T-helper 1 cell treated with Interleukin-12 subunit alpha and Interleukin-12 subunit beta and Interleukin-4 antibody, amounts not matched to agents 30 ng/mL and 1 ng/mL, for 36 hours (primary cell): Measurements from ENCODE around the gene AP1M2. TPM values are rescaled to one million over a fixed set of nuclear protein-coding genes. Genes with fewer than 3 reads are reported as not detected.

Experiments
- intact Hi-C: fragments of 100-400 bp; cut with micrococcal nuclease; formaldehyde crosslinking; loops from one replicate; pipeline ENCODE4 v1.15.1; 2024
- total RNA-seq: library from RNA; stranded (reverse); gene quantifications from 2 replicates; pipeline ENCODE4 v1.2.3, GENCODE V29; 2022

The AP1M2 gene
- total RNA-seq, 1 donor from 2014 or later = not detected

DNA sequence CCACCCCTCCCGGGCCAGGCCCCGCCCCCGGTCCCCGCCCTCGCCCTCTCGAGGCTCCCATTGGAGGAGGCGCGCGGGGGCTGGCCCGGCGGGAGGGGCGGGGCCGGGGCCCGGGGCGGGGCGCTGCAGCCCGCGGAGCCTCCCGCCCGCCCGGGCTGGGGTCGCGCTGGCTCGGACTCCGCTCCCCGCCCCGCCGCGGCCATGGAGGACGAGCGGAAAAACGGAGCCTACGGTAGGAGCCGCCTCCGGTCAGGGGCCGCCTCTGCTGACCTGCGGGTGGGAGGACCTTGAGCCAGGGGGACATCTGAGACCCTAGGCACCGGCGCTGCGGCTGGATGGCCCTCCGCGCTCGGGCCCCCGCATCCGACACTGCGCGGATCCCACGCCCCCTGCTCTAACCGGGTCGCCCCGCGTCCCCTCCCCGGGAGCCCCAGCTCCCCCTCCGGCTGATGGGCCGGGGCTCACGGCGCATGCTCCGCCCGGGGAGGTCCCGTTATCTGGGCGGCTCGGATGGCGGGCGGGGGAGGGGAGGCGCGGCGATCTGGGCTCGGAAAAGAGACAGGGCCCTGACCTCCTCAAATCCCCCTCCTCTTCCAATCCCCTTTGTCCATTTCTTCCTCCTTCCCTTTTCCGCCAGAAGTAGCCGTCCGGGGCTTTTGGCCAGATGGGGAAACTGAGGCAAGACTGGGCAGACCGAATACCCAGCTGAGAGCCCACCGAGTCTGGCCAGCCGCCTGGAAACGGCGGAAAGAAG, 15.4 kb upstream of the AP1M2 start:
- intact Hi-C loops = loop anchor here (1.0 to 2.0 kb wide), 4 partner anchors 7 to 92 kb away; no protein-coding TSS in a partner anchor

DNA sequence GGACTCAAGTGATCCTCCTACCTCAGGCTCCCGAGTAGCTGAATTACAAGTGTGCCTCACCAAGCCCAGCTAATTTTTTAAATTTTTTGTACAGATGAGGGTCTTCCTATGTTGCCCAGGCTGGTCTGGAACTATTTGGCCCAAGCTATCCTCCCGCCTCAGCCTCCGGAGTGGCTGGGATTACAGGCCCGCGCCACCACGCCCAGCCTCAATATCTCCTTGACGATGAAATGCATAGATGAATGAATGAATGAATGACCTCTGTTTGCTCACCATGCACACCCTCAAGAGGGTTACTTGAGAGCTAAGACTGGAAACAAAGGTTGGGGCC, 14.9 kb upstream of the AP1M2 start:
- intact Hi-C loops = loop anchor here (2.0 kb wide), 1 partner anchor 93 kb away; no protein-coding TSS in a partner anchor

DNA sequence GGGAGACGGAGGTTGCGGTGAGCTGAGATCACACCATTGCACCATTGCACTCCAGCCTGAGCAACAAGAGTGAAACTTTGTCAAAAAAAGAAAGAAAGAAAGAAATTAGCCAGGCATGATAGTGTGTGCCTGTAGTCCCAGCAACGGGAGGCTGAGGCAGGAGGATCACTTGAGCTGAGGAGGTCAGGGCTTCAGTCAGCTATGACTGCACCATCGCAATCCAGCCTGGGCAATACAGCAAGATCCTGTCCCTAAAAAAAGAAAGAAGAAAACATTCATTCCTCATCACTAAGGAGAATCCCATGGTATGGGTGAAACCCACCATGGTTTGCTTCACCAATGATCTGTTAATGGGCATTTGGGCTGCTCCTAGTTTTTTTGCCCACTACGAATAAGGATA, 13.0 kb upstream of the AP1M2 start:
- intact Hi-C loops = no loop called here

DNA sequence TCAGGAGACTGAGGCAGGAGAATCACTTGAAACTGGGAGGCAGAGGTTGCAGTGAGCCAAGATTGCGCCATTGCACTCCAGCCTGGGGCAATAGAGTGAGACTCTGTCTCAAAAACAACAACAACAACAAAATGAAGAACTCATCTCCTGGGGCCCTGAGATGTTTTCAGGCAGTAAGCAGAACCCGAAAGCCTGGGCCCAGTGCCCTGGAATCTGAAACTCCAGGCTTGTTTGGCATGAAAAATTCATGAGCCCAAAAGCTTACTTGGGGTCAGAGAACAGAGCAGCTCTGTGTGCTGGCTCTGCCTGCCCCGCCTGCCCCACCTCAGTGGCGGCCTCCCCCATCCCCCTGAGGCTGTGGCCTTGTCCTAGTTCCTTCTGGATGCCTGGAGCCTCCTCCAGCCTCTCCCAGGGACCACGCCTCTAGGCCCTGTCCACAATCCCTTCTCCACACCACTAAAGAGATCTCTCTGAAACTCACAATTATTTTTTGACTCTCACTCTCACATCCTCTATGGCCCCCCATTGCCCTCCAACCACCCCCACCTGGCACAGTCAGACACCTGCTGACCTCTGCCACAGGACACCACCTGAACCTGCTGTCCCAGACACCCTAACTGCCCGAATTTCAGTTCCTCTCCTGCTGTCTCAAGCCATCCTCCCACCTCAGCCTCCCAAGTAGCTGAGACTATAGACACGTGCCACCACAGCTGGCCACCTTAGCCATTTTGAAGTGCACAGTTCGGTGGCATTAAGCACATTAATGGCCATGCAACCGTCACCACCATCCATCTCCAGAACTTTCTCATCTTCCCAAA, 6.9 kb upstream of the AP1M2 start:
- intact Hi-C loops = no loop called here

DNA sequence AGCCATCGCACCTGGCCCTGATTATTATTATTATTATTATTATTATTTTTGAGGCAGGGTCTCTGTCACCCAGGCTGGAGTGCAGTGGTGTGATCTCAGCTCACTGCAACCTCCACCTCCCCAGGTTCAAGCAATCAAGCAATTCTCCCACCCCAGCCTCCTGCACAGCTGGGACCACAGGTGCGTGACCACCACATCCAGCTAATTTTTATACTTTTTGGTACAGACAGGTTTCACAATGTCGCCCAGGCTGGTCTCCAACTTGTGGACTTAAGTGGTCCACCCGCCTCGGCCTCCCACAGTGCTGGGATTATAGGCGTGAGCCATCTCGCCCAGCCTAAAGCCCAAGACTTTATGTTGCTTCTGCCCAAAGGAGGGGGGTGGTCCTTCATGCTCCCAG, 6.0 kb upstream of the AP1M2 start:
- intact Hi-C loops = no loop called here

DNA sequence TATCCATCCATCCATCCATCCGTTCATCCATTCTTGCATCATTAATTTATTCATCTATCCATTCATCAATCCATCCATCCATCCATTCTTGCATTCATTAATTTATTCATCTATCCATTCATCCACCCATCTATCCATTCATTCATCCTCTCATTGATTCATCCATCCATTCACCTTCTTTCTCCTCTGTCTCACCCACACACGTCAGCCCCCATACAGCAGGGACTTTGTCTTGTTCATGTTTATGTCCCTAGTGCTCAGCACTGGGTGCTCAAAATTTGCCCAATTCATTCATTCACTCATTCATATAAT, 683 bp upstream of the AP1M2 start:
- intact Hi-C loops = no loop called here

DNA sequence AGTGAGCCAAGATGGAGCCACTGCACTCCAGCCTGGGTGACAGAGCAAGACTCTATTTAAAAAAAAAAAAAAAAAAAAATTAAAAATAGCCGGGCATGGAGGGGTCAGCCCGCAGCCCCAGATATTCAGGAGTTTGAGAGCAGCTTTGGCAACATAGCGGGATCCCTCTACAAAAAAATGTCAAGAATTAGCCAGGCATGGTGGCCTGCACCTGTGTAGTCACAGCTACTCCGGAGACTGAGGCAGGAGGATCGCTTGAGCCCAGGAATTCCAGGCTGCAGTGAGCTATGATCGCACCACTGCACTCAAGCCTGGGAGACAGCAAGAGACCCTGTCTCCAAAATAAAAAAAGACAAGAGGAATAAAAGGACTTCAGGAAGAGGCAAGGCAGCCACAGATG, 716 bp downstream of the AP1M2 start:
- intact Hi-C loops = no loop called here

DNA sequence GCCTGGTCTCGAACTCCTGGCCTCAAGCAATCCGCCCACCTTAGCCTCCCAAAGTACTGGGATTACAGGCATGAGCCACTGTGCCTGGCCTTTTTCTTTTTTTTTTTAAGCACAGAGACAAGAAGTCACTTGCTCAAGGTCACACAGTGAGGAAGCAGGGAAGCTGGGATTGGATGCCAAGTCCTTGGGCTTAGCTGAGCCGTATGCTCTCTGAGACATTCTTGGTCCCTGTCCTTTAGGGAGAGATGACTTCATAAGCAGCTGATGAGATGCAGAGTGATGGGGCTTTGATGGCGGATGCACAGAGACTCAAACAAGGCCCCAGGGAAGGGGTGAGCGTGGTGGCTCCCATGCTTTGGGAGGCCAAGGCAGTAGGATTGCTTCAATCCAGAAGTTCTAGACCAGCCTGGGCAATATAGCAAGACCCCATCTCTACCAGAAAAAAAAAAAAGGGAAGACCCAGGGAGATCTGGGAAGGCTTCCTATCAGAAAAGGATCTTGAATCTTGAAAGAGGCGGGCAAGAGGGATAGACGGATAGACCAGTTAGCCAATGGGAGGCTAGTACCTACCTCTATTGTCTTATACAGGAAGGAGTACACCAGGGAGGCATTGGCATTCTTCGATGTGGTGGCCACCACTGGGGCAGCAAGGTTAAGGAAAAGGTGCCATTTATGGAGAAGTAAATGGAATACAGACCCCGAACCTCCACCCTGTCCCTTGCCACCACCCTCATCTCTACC, 3.9 kb downstream of the AP1M2 start:
- intact Hi-C loops = no loop called here

DNA sequence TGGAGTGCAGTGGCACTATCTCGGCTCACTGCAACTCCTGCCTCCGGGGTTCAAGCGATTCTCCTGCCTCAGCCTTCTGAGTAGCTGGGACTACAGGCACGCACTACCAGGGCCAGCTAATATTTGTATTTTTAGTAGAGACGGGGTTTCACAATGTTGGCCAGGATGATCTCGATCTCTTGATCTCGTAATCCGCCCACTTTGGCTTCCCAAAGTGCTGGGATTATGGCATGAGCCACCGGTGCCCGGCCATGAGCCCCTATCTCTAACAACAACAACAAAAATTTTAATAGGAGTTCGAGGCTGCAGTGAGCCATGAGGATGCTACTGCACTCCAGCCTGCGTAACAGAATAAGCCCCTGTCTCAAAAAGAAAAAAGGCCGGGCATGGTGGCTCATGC, 5.0 kb downstream of the AP1M2 start:
- intact Hi-C loops = no loop called here

DNA sequence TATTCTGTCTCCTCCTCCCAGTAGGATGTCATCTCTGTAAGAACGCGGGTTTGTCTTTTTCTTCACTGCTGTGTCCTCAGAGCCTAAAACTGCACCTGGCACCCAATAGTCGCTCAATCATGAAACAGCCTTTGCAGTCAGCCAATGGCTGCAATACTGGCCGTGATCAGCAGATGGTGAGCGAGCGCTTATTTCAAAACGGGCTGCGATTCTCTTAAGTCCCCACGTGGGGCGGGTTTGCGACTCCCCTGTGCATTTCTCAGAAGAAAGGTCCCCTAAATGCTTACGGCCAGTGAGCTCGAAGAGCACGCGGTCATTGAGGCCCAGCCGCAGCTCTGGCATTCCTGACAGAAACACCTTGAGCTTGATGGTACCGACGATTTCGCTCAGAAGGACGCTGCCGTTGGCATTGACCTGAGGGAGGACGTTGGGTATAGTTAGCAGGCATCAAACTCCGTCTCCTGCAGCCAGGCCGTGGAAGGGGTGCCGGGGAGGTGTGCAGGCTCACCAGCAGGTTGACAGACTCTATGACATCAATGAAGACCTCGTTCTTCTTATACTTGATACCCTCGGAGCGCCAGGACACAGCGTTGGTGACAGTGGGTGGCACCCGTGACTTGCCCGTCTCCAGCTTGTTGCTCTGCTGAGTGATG, 6.0 kb downstream of the AP1M2 start:
- intact Hi-C loops = loop anchor here (1.0 to 2.0 kb wide), 6 partner anchors 9 to 118 kb away; no protein-coding TSS in a partner anchor

DNA sequence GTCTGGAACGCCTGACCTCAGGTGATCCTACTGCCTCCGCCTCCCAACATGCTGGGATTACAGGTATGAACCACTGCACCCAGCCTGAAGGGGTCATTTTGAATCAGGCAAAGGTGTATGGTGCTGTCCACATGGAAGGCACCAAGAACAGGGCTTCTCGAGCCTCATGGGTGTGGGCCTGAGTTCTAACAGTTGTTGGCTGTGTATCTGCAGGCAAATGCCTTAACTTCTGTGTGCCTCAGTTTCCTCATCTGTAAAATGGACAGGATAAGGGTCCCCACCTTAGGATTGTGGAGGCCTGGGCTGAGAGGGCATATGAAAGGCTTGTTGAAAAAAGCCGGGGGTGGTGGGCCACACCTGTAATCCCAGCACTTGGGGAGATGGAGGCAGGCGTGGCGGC, 9.2 kb downstream of the AP1M2 start:
- intact Hi-C loops = no loop called here

DNA sequence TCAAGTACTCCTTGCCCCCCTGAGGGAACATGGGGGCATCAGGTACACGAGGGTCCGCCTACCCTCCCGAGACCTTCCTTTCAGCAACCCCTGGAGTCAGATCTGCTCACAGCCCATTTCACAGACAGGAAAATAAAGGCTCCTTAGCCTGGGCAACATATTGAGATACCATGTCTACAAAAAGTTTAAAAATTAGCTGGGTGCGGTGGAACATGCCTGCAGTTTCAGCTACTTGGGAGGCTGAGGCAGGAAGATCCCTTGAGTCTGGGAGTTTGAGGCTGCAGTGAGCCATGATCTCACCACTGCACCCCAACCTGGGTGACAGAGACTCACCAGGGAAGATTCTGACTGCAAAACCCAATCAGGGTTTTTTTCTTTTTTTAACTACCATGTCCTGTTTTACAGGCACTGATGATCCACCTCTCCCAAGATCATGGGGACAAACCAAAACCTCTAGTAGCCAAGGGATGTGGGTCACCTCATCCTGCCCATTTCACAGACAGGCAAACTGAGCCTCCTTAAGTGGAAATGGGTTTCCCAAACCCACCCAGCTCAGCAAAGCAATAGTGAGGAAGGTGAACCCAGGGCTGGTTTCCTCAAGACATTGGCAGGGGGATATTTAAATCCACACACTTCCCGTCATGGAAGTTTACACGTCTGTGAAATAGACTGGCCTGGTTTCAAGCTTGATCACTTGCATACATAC, 11.9 kb downstream of the AP1M2 start:
- intact Hi-C loops = no loop called here

DNA sequence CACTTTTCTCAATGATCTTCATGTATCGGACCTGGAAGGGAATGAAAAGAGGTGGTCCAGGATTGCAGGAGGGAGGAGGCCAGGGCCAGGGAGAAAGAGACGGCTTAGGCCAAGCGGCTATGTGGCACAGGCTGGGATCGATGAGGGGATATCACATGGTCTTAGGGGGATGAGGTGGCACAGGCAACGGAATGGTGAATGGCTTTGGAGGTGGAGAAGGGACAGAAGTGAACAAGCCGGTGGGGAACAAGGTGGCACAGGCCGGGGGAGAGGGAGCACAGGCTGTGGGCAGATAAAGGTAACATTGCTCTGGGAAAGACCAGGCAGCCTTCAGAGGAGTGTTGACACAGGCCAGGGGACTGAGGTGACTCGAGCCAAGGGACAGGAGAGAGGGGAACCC, 12.7 kb downstream of the AP1M2 start:
- intact Hi-C loops = no loop called here

DNA sequence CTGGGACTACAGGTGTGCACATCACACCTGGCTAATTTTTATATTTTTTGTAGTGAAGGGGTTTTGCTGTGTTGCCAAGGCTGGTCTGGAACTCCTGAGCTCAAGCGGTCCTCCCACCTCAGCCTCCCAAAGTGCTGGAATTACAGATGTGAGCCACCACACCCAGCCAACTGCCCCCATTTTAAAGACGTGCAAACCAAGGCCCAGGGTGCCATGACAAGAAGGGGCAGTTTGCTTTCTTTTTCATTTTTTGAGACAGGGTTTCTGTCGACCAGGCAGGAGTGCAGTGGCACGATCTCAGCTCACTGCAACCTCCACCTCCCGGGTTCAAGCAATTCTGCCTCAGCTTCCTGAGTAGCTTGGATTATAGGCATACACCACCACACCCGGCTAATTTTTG, 13.3 kb downstream of the AP1M2 start:
- intact Hi-C loops = loop anchor here (2.0 kb wide), 2 partner anchors 71 to 125 kb away; no protein-coding TSS in a partner anchor

DNA sequence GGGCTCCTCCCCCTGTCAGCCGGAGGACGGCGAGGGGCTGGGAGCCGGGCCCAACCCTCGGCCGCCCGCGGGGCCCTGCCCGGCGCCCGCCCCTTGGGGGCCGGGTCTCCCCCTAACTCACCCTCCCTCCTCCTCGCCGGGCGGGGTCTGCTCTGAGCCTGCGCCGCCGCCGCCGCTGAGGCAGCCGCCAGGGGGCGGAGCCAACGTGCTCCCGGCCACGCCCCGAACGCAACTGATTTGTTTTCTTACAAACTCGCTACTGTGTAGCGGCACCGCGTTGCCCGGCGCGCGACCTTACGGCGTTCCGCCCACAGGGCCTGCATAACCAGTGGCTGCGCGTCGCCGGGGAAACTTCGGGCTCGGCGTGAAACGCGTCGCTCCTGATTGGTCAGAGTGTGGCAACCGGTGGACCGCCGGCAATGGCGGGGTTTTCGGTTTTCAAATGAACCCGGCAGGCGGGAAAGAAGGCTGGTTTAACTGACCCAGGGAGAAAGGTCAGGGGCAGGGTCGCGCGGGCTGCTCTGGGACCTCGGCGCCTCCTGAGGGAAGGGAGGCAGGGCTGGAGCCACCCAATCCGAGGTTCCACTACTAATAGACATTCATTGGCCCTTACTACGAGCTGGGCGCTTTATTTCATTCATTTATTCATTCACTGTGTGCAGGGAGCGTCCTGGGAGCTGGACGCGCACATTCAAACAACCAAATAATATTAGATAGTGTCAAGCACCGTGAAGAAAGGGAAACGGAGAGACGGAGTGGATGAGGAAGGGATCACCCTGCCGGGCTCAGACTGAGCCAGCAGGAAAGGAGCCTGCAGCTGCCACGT, 18.1 kb downstream of the AP1M2 start, which contains the start of gene CDKN2D:
TSS of gene CDKN2D (minus strand) at position 154 of the 826 bp plus-strand sequence. CDS start 326 bp downstream, outside the sequence.
- intact Hi-C loops = loop anchor here (1.0 to 5.0 kb wide), 8 partner anchors 26 to 523 kb away; partner anchors contain the start of genes ATG4D, CDC37 and PPAN

DNA sequence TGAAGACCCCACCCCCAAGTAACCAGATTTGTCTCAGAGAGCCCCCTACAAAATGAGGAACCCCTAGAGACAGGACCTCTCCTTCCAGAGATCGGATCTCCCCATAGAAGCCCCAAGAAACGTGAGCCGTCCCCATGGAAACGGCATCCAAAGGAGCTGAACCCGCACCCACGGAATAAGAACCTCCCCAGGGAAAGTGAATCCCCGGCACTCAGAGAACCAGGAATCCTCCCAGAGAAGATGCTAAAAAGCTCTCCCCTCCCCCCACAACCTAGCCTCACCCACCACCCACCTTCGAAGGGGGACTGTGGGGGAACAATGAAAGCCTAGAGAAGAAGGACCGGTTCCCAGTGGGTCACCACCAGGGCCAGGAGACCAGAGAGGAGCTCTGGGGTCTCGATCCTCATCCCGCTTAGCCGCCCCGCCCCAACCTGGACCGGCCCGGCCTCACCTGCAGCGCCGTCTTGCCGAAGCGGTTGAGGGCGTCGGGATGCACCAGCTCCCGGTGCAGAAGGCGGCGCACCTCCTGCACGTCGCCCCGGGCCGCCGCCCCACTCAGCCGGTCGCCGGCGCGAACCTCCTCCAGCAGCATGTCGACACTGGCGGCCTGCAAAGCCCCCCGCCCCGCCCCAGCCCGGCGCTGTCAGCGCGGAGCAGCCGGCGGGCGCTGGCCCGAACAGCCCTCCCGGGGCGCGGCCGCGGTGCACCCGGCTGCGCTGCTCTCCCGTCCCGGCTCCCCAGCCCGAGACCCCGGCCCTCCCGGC, 18.9 kb downstream of the AP1M2 start:
- intact Hi-C loops = loop anchor here (5.0 kb wide), 3 partner anchors 194 to 524 kb away; partner anchors contain the start of gene PPAN

DNA sequence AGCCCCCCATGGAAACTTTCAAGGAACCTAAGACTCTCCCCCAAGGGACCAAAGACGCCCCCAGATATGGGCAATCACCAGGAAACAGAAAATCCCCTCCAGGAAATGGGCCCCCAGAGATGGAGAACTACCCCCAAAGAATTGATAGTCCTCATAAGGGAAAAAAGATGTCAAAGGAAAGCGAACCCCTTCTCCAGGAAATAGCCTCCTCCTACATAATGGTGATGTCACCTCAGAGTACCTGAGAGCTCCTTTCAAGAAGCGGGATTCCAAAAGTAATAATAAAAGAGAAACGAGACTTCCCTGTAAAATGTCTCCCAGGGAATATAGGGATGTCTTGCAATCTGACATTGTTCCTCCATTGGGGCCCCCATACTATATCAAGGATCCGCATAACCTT, 19.5 kb downstream of the AP1M2 start:
- intact Hi-C loops = loop anchor here (2.0 to 5.0 kb wide), 7 partner anchors 143 to 525 kb away; partner anchors contain the start of genes CARM1, PPAN, SMARCA4 and TYK2

DNA sequence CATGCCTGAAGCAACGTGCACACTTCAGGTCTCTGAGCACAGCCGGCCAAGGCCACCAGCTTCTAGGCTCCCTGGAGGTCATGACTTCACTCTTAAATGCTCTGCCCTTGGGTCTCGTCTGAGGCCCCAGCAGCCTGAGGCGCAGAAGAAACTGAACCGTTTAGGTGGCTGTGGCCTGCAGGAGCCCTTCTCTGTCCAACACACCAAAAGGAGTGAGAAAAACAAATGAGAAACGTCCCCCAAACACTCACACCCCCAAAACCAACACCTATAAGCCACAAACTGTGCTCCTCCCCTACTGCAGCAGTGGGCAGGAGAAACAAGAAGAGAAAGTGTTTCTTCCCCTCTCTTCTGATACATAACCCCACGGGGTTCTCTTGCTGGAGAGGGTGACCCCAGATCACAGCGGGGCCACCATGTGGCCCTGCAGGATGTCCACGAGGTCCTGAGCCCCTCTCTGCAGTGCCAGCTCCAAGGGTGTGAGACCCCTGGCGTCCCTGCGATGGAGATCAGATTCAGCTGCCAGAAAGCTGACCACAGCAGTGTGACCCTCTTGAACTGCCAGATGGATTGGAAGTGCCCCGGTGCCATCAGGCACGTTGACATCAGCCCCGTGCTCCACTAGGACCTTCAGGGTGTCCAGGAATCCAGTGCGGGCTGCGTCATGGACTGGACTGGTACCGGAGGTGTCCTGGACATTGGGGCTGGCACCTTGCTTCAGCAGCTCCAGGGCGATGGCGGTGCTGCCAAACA, 20.3 kb downstream of the AP1M2 start:
- intact Hi-C loops = loop anchor here (1.0 to 5.0 kb wide), 14 partner anchors 65 to 525 kb away; partner anchors contain the start of genes CARM1, PPAN, RAVER1 and SMARCA4
